Right kidney (tissue), 1 donor: ENCODE measurements around the gene EWSR1.
A peak's percentile ranks its signal among the peaks of the same experiment; 100 is the strongest.

ENCODE experiments used
- DNase-seq: peaks from one replicate; pipeline ENCODE4 v3.0.0-alpha.2; 2016

EWSR1 gene

DNA sequence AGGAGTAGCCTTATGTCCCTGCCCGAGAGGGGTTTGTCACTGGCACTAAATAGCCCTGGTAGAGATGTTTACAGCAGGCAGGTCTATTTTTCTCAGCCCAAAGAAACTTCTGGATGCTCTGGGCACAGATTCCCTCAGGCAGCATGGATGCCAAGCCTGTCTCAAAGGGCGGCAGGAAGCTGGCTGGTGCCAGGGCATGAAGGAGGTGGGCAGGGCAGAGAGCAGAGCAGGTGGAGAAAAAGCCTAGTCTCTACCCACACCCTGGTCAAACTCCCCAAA lies 34.3 kb downstream of the EWSR1 start:
- no peak for DNase-seq

DNA sequence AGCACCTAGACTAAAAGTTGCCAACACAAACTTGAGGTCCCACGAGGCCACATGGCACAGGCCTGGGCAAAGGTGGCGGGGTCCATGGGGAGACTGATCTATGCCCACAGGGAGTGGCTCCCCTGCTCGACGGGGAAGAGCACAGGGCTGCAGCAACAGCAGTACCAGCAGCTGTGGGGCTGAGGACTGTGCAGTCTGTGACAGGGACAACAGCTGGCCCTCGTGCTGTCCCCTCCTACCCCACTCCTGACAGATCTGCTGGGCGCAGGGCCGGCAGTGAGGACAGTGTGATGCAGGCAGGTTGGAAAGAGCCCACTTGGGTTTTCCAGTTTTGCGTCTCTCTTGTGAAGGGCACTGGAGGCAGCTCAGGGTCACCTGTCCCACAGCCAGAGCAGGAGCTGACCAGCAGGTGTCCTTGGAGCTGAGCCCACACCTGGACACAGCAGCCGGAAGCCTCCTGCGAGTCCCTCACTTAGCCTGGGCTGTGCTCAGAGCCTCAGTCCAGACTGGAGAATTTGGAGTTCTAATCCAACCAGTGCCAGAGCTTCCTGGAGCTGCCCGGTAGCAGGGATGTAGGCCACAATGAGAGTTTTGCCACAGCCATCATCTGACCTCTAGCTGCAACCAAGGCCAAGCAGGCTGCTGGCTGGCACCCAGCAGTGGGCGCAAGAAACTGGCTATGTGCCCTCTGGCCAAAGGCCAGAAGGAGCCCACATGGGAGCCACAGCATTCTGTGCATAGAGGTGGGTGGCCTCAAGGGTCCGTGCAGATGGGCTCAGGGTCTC lies 34.8 kb downstream of the EWSR1 start:
- DNase-seq = no peak

DNA sequence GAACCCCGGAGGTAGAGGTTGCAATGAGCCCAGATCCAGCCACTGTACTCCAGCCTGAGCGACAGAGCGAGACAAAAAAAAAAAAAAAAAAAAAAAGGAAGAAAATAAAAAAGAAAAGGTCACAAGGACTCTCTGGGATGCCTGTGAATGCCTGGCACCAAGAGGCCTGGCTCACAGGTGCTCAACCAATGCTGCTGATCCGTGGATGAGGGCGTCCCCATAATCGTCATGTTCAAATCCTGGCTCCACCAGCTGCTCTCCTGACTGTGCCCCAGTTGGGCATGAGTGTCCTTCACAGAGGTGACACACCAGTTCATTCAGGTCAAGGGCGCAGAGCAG lies 37.7 kb downstream of the EWSR1 start:
- no peak for DNase-seq

DNA sequence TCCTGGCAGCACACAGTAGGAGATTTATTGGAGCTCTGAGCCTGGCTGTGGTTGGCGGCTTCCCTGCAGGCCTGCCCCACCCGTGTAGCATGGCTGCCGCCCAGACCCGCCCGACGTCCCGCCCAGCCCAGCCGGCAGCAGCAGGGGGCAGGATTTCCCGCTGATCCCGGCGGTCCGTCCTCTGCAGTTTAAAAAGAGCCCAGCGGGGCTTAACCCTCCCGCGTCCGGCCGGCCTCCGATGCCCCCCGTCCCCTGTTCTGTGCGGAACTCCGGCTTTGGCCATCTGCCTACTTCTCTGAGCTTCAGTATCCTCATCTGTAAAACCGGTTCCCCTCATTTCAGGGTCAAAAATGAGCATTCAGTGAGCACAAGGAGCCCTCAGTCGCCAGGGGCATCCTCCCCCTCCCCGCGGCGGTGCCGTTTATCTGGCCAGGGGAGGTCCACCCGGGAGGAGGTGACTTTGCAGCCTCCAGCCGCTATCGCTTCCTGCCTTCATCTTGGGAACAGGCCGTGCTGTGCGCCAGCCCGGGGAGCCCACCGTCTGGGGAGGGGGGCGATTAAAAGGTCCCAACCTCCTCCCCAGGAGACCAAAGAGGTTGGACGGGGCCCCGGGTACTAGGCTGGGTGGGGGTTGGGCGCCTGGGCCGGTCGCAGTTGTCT lies 38.2 kb downstream of the EWSR1 start, which contains the start of gene GAS2L1:
Gene GAS2L1 (plus strand): TSS at position 476 of the 660 bp plus-strand sequence. CDS start 1,456 bp downstream, outside the sequence.
- DNase-seq = peak; percentile 87

DNA sequence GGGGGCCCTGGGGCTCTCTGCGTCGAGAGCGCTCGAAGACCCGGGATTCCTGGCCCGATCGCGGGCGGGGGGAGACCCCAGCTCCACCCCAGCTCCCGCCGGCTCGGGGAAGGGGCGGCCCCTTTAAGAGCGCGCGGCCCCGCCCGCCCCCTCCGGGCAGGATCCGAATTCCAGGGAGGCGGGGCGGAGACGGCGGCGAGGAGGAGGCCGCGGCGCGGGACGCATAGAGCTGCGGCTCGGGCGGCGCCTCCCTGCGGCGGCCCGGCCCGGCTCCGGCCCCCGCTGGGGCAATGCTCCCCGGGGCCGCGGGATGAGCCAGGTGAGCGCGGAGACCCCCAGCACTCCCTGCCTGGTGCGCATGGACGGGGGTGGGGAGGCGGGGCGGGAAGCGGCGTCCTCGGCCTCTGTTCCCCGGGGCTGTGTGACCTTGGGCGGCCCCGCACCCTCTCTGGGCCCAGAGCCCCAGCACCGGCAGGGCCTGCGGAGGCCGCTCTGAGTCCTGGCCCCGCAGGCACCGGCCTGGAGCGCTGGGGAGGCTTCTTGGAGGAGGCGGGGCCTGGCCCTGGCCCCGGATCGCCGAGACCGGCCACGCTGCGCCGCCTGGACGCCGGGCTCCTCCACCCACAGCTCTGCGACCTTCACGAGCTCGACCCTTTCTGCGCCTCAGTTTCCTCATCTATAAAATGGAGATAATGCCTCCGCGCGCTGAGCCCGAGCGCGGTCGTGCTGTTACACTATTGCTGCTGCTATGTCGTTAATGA lies 38.9 kb downstream of the EWSR1 start:
- DNase-seq = peak; percentile 65

DNA sequence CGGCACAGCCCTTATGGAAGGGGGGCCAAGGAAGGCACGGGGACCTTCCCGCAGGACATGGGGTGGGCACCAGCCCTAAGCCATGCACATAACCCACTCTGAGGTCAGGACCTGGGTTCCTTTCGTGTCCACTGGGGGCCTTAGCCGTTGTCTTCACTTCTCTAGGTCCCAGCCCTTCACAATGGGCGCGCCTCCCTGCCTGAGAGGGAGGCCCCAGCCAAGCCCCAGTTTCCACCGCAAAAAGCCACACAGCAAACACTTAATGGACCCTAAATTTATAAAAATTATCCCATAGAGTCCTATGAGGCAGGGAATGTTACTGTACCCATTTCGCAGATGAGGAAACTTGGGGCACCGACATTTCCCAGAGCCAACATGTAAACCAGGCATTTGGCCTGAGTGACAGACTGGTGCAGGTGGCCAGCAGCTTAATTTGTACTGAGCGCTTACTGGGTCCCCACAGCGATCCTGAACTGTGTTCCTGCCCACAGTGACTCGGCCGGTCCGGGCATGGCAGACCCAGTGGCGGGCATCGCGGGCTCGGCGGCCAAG lies 39.6 kb downstream of the EWSR1 start:
- DNase-seq = no peak

DNA sequence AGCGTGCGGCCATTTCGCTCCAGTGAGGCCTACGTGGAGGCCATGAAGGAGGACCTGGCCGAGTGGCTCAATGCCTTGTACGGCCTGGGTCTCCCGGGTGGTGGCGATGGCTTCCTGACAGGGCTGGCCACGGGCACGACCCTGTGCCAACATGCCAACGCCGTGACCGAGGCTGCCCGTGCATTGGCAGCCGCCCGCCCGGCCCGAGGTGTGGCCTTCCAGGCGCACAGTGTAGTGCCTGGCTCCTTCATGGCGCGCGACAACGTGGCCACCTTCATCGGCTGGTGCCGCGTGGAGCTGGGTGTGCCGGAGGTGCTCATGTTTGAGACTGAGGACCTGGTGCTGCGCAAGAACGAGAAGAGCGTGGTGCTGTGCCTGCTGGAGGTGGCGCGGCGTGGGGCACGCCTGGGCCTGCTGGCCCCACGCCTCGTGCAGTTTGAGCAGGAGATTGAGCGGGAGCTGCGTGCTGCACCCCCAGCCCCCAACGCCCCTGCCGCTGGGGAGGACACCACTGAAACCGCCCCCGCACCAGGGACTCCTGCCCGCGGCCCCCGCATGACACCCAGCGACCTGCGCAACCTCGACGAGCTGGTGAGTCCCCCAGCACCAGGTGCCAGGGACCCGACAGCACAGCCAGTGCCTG lies 40.2 kb downstream of the EWSR1 start:
- DNase-seq = no peak

DNA sequence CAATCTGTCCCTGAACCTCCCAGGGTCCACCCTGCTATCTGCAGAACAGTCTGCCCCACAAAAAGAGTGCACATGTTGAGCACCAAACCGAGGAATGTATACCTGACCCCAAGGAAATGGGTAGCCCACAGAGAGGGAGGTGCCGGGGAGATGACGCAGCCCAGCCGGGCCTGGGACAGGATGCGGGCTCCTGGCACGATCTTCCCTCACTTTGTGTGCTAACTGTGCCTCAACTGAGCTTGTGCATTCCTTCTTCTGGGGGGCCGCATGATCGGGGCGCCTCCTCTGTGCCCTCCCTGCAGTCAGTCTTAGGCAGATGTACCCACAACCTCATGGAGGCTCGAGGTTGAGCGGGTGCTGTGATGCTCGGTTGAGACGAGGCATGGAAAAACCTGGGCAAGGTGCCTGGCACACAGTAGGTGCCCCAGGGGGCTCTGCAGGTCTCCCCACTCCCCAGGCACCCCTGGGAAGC lies 40.8 kb downstream of the EWSR1 start:
- peak; percentile 29 for DNase-seq

DNA sequence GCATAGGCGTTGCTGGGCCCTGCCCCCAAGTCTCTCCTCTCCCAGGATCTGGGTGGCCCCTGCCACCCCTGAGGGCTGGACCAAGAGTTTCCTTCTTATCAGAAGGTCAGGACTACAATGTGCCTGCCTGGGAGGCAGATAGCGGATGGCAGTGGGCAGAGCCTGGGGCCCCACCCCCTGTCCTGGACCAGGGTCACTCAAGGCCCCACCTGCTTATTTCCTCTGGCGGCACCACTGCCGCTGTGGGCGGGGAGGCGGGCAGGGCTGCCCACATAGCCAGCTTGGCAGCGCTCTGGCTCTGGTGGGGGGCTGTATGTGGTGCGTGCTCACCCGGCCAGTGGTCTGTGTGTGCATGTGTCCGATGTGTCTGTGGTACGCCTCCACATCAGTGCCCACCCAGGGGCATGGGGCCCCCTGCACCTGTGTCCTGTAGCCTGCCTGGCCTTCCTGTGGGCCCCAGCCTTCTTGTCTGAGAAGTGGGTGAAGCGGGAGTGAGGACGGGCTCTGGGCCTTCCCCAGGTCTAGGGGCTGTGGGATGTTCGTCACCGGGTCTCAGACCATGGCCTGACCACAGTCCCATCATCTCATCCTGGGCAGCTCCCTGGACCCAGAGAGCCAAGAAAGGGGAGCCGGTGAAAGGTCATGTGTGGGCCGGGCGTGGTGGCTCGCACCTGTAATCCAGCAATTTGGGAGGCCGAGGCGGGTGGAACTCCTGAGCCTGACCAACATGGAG lies 41.4 kb downstream of the EWSR1 start:
- DNase-seq = peak; percentile 35

DNA sequence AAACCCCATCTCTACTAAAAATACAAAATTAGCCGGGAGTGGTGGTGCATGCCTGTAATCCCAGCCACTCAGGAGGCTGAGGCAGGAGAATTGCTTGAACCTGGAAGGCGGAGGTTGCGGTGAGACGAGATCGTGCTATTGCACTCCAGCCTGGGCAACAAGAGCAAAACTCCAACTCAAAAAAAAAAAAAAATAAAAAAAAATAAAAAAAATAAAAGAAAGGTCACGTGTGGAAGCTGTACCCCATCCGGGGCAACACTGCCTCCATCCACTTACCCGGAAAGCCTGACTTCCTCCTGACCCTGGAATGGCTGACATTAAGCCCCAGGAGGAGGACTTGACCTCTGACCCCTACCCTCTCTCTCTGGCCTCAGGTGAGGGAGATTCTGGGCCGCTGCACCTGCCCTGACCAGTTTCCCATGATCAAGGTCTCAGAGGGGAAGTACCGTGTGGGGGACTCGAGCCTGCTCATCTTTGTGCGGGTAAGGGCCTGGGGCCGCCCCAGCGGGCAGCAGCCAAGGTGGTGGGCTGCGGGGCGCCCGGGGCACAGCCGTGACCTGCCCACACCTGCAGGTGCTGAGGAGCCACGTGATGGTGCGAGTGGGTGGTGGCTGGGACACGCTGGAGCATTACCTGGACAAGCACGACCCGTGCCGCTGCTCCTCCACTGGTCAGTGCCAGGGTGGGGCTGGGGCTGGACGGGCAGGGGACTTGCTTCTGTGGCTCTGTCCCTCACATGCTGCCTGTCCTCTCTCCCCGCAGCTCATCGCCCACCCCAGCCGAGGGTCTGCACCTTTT lies 42.2 kb downstream of the EWSR1 start:
- no peak for DNase-seq

DNA sequence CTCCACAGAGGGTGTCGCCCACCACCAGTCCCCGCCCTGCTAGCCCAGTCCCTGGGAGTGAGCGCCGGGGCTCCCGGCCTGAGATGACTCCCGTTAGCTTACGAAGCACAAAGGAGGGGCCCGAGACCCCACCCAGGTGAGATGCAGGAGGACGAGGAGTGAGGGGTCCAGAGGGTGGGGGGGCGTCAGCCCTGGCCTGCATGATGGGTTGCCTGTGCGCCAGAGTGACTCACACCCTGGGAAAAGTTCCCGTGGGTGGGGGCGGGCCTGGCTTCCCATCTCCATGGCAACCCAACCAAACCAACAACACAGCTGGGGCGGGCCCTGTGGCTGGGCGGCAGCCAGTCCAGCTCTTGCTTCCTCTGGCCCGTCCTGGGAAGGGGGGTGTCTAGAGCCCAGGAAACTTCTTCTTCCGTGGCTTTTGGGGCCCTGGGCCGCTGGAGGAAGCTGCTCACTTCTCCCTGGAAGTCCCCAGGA lies 42.8 kb downstream of the EWSR1 start:
- peak; percentile 67 for DNase-seq

DNA sequence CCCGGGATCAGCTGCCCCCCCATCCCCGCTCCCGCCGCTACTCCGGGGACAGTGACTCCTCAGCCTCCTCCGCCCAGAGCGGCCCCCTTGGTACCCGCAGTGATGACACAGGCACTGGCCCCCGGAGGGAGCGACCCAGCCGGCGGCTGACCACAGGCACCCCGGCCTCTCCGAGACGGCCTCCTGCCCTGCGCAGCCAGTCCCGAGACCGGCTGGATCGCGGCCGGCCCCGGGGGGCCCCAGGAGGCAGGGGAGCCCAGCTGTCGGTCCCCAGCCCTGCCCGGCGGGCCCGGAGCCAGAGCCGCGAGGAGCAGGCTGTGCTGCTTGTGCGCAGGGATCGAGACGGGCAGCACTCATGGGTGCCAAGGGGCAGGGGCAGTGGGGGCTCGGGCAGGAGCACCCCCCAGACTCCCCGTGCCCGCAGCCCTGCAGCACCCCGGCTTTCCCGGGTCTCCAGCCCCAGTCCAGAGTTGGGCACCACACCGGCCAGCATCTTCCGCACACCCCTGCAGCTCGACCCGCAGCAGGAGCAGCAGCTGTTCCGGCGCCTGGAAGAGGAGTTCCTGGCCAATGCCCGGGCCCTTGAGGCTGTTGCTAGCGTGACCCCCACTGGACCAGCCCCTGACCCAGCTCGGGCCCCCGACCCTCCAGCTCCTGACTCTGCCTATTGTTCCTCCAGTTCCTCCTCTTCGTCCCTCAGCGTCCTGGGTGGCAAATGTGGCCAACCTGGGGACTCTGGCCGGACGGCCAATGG lies 43.6 kb downstream of the EWSR1 start:
- no peak for DNase-seq

DNA sequence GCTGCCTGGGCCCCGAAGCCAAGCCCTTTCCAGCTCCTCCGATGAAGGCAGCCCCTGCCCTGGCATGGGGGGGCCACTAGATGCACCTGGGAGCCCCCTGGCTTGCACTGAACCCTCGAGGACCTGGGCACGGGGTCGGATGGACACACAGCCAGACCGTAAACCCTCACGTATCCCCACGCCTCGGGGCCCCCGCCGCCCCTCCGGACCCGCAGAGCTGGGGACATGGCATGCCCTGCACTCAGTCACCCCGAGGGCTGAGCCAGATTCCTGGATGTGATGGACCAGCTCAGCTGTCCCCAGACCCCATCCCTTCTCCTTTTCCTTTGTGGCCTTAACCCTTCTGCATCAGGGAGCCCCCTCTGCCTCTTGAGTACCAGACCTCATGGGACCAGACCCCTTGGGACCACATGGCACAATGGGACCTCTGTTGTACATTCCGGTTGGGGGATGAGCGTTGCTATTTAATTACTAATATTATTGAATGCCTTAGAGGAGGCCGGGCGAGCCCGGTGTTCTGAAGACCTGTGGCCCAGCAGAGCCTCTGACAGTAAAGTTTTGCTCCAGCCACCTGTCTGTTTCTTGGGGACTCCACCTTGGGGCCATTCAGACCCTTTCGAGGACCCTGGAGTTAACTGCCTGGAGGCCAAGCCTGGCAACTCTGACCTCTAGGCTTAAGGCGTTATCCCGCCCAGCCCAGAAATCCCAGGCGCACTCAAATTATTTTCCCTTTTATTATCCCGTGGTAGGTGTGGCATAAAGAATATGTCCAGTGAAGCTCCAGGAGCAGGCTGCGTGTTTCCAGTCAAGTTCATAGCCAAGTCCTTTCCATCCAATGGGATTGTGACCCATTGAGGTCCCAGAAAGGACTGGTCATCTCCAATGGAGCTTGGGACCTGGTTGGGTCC lies 44.4 kb downstream of the EWSR1 start:
- DNase-seq = no peak

DNA sequence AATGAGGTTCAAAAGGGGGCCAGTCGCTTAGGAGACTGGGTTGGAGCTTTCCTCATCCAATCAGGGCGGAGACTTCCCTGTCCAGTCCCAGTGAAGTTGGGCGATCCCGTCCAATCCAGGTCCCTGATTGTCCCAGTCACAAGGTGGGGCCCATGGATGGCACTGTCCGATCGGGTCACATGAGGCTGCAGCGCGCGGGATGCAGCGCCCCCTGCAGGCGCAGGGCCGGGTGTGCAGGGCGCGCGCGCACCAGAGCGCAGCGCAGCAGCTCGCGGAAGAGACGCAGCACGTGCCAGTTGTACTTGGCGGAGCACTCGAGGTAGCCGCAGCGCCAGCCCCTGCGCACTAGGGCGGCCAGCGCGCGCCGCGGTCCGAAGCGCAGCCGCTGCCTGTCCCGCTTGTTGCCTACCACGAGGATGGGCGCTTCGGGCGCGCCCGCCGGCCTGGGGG lies 45.1 kb downstream of the EWSR1 start:
- DNase-seq = peak; percentile 60

DNA sequence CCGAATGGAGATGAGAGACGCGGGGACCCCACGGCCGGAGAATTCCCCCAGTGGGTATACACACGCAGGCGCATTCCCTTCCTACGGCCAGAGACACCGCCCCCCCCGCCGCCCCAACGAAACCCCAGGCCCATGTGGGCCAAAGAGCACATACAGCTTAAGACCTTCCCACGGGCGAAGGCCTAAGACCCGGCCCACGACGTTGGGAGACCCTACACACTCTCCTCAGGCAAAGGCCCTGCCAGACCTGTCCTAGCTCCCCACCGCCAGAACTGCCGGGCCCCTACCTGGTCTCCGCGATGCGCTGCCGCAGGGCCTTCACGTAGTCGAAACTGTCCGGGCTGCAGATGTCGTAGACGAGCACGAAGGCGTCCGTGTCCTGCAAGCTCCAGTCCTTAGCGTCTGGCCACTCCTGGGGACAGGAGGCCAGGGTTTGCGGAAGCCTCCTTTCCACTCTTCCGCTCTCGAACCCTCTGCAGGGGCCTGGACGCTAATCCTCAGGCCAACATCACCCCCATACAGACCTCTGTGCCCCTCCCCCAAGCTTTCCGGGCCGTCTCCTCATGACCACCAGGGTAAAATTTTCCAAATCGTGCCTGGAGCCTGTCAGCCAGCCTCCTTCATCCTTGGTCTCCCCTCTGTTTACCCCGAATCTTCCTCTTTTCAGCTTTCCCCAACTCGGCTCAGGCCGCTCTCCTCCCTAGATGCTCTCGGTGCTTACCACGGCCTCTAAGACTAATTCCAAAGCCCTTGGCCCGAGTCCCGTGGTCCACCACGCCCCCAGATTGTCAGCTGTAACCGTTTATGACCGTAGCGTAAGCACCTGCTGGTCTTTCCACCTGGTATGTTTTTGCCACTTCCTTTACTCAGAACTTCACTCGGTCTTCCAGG lies 45.8 kb downstream of the EWSR1 start:
- DNase-seq = peak; percentile 41

DNA sequence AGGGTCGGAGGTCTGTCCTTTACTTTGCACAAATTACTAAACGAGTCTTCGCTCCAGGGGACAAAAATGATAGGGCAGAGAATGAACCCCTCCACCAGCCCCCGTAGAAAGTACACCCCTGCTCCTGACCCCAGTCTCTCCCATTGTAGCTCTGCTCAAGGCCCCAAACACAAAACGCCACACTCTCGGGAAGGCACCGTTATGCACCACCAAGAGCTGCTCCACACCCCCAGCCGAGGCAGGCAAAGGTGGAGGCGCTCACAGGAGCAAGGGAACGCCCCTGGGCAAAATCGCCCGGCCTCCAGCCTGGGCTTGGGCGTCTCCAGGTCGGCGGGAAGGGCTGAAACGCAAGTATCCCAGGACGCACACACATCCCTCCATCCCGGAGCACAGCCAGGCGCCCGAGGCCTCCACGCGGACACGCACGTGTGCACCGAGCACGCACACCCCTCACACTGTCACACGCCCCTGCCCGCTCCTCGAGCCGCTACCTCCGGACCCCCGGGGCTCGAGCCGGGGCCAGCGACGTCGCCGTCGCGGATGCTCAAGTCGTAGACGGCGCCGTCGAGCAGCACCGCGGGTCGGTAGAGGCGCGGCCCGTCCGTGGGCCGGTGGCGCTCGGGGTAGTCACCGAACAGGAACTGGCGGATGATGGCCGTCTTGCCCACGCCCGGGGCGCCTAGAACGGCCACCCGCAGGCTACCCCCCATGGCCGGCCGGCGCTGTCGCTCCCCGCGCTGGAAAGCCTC lies 46.6 kb downstream of the EWSR1 start:
- DNase-seq = peak; percentile 61
